ENCODE data around the gene CROCC2.

Gene CROCC2

GRCh38 chr2:240956171-240956934 is 50.2 kb downstream of the CROCC2 start:
- no peak for DNase-seq (ENCODE audit: low read depth, low spot score)

GRCh38 chr2:240956935-240957655 is 51.0 kb downstream of the CROCC2 start:
- DNase-seq (ENCODE audit: low read depth, low spot score) = no peak

DNA sequence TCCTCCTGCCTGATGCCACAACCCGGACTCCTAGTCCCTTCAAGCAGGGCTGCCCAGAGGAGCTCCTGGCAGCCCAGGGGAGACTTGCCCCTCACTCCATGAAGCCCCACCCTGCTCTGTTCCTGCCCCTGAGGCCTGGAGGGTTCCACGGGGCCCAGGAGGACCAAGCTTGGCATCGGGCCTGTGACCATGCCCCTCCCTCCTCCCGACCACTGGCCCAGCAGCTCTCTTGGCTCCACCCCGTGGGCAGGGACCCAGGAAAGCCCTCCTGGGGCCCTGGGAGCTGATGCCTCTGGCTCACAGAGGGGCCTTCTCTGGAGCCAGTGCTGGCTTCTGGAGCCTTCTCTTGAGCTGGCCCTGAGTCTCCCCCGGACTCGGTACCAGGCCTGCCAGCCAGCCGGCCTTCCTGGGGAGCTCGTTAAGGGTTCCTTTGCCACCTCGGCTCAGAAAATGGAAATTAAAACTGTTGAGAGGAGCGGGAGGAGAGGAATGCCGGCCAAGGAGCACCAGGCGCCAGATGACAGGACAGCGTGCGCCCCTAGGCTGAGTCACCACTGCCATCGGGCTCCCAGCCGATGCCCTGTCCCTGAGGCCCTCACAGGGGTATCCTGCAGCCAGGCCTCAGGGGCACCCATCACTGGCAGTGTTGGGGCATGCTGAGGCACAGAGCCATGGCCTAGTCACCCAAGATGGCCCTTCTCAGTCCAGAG is 51.7 kb downstream of the CROCC2 start:
- DNase-seq (ENCODE audit: low read depth, low spot score) = no peak

DNA sequence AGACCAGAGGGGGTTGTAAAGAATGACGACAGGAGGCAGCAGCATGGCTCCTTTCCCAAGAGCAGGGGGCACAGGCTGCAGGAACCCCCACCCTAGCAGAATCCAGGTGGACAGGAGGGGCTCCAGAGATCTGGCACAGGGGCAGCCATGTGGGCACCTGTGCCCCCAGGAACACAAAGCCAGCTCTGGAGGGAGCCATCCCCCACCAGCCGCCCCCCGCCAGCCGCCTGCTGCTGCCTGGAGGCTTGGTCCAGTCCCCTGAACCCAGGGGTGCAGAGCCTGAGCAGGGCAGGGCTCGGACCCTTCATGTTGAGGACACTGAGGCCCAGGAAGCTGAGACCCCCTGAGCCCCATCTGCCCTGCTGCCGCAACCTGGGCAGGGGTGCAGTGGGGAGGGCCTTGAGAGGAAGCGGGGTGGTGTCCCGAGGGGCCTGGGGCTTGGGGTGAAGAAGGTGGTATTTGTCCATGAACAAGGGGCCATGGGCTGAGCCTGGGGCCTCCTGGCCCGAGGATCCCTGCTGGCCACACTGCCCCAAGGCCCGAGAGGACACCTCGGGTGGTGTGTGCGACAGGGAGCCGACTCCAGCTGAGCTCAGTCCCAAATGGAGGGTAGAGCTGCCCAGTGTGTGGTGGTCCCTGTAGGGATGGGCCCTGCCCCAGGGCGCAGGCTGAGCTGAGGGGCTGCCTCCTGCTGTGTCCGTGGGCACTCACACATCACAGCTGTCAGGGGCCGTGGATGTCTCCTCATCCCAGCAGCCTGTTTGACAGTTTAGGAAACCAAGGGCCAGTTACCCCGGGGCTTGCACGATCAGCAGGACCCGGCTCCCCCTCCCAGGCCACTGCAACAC is 52.5 kb downstream of the CROCC2 start:
- no peak for DNase-seq (ENCODE audit: low read depth, low spot score)

- no peak for DNase-seq (ENCODE audit: low read depth, low spot score)
Observed at GRCh38 chr2:240959214-240959940, 53.2 kb downstream of the CROCC2 start.

- no peak for DNase-seq (ENCODE audit: low read depth, low spot score)
Observed at GRCh38 chr2:240959941-240960308, 53.8 kb downstream of the CROCC2 start.

- no peak for DNase-seq (ENCODE audit: low read depth, low spot score)
Observed at GRCh38 chr2:240960309-240960970, 54.3 kb downstream of the CROCC2 start.

DNA sequence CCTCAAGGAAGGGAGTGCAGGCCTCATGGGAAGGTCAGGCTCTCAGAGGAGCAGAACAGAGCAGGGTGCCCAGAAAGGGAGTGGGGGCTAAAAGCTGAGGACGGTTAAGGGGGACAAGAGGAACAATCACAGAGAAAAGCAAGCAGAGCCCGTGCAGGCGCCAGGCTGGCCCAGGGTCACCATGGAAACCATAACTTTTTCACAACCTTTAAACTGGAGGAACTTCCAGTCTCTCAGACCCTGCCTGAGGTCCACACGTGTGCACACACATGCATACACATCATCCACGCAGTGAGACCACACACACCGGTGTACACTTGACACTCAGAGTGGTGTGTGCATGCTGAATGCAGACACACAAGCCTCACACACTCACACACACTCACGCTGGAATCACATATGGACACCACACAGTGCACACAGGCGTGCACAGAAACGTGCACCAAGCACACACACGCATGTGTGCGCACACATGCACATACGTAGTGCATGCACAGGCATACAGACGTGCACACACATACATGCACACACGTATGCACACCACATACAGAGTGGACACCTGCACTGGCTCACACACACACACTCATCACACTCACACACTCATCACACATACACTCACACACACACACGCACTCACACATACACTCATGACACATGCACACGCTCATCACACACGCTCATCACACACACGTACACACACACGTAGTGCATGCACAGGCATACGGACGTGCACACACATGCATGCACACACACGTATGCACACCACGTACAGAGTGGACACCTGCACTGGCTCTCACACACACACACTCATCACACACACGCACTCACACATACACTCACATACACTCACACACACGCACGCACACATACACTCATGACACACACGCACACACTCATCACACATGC is 55.1 kb downstream of the CROCC2 start:
- no peak for DNase-seq (ENCODE audit: low read depth, low spot score)

DNA sequence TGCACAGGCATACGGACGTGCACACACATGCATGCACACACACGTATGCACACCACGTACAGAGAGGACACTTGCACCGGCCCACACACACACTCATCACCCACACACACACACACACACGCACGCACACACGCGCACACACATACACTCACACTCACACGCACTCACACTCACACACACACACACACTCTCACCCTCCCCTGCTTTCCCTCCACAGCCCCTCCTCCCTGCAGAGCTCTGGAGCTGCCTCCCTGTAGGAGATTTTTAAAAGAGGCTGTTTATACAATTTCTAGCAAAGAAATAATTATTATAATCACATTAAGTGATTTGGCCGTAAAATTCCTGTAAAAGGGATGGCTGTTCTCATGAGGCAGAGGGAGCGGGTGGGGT is 55.8 kb downstream of the CROCC2 start:
- no peak for DNase-seq (ENCODE audit: low read depth, low spot score)

GRCh38 chr2:240962300-240963064 is 56.3 kb downstream of the CROCC2 start:
- DNase-seq (ENCODE audit: low read depth, low spot score) = no peak

DNA sequence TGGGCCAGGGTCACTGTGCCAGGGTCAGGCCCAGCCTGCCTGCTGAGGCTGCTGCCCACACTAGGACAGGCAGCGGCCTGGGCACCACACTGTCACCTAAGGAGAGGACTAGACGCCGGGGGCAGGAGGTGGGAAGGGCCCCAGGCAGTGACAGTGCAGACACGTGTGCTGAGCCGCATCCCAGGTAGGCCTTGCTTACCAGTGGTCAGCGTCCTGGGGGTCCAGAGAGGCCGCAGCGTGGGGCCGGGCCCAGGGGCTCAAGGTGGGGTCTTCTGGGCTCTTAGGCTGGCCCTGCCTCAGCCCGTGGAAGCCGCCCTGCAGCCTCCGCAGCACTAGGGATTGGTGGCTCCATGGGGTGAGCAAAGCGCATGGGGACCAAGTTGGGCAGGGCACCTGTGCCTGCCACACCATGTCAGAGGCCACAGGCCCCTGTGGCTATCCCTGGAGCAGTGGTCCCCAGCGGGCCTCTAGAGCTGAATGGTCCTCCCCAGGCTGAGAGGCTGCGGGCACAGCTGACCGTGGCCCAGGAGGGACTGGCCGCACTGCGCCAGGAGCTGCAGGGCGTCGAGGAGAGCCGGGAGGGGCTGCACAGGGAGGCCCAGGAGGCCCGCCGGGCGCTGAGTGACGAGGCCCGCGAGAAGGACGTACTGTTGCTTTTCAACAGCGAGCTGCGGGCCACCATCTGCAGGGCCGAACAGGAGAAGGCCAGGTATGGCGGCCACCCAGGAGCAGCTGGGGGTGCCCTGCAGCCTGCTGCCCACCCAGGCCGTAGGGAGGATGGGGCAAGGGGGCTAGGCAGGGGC is 57.1 kb downstream of the CROCC2 start:
- DNase-seq (ENCODE audit: low read depth, low spot score) = no peak

DNA sequence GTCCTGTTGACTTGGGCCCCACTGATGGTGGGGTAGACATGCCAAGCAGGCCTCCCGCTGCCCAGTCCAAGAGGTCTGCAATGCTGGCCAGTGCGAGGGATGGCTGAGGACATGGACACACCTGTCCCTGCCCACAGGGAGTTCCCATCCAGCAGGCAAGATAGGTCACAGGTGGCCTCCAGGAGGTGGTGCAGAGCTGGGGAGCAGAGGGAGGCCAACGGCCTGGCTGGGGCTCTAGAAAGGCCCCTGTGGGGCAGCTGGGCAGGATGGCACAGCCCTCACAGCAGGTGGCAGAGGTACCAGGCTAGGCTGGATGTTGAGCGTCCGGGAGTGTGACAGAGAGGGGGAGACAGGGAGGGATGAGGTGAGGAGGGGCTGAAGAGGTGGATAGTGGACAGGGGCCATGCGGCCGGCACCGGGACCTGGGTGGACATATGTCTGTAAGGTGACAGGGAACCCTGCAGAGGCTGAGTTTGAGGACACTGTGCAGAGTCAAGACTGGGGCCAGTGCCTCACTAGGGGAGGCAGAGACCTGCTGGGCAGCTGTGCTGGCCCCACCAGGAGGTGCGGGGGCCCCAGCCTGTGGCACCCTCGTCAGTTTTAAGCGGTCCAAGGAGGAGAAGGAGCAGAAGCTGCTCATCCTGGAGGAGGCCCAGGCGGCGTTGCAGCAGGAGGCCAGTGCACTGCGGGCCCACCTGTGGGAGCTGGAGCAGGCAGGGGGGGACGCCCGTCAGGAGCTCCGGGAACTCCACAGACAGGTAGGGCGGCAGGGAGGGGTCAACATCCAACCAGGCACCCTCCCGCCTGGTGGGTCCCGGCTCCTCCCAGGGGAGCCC is 58.0 kb downstream of the CROCC2 start:
- DNase-seq (ENCODE audit: low read depth, low spot score) = no peak

GRCh38 chr2:240964704-240965295 is 58.7 kb downstream of the CROCC2 start:
- no peak for DNase-seq (ENCODE audit: low read depth, low spot score)

DNA sequence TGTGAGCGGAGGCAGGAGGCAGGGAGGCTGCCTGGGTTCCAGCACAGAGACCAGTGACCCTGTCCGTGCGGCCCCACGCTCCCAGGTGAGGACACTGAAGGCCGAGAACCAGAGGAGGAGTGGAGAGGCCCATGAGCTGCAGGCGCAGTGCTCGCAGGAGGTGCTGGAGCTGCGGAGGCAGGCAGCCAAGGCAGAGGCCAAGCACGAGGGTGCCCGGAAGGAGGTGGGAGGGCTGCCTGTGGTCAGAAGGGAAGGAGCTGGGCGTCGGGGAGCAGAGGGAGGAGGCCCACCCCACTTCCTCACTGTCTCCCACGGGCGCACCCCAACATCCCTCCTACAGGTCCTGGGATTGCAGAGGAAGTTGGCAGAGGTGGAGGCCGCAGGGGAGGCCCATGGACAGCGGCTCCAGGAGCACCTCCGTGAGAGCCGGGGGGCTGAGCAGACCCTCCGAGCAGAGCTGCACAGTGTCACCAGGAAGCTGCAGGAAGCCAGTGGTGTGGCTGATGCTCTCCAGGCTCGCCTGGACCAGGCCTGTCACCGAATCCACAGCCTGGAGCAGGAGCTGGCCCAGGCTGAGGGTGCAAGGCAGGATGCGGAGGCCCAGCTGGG is 59.3 kb downstream of the CROCC2 start:
- no peak for DNase-seq (ENCODE audit: low read depth, low spot score)

DNA sequence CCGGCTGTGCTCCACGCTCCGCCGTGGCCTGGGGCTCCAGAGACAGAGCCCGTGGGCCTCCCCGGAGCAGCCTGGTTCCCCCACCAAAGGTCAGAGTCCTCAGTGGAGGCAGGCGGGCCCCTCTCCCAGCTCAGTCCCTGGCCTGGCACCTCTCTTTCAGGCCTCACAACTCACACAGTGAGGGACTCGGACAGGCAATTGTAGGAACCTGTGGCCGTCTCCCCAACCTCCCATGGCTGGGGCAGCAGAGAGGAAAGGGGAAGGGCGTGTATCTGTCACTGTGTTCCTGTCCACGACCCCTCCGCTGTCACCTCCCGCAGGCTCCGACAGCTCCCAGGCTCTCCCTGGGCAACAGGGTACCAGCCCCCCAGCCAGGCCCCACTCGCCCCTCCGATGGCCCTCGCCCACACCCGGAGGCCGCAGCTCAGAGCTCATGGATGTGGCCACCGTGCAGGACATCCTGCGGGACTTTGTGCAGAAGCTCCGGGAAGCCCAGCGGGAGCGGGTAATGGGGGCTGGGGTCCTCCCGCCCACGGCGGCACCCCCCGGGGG is 59.8 kb downstream of the CROCC2 start:
- DNase-seq (ENCODE audit: low read depth, low spot score) = no peak

DNA sequence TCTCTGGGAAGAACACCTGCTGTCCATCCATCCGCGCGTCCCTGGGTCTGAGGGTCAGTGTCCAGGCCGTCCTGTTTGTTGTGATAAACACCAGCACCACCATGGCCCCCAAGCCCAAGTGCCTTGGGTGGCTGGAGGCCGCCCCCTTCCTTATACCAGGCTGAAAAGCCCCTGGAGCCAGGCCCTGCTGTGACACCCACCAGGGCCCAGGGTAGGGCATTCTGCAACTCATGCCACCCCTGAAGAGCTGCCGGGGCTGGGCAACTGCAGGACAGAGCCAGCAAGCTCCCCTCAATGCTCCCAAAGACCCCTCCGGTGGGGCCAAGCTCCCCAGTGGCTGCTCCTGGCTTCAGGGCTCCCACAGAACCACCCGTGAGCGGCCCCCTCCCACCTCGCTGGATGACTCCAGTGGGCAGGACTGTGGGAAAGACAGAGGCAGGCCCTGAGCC is 60.3 kb downstream of the CROCC2 start:
- DNase-seq (ENCODE audit: low read depth, low spot score) = no peak

Data from activated naive CD8-positive, alpha-beta T cell treated with anti-CD3 and anti-CD28 coated beads, Interleukin-2, amount 50 U/mL, for 16 hours (primary cell).